K562 (cell line): Measurements from ENCODE around the gene SNX9. TPM values are rescaled to one million over a fixed set of nuclear protein-coding genes. Genes with fewer than 3 reads are reported as not detected.

Source experiments
- ZNF551 ChIP-seq: fragments of 250-450 bp; sonication (Bioruptor Pico); IDR thresholded peaks from 2 replicates; pipeline ENCODE4 v1.5.0; 2021; ENCODE audit warnings: mild to moderate bottlenecking, moderate library complexity
- polyA plus RNA-seq, 8 experiments: library from polyadenylated mRNA; depleted of rRNA in 4 of 8; stranded (reverse) in 5 of 8; unstranded in 3 of 8; fragments of >200 nt; fragmentation: Nextera tagmentation in 2 of 8; fragmentation: Illumina TruSeq in 1 of 8; extraction: Ambion mirVana in 2 of 8; extraction: Trizol in 1 of 8; gene quantifications; 2 replicates each; pipeline versions ENCODE4 v1.2.1 to v1.2.3, GENCODE V29; 2011 to 2014; ENCODE audit warnings: inconsistent platforms in 1 of 8, missing spikeins in 1 of 8
- total RNA-seq, 7 experiments: library from RNA; depleted of rRNA in 6 of 7; stranded (reverse); fragments of >200 nt in 6 of 7; fragmentation: Illumina TruSeq in 2 of 7; extraction: Trizol in 2 of 7; gene quantifications; 2 replicates each; pipeline versions ENCODE4 v1.2.1 to v1.2.3, GENCODE V29; 2011 to 2021; ENCODE audit warnings: low replicate concordance in 1 of 7
- TF ChIP-seq, protein P1 (sequence below): fragments of 450-650 bp; IDR thresholded peaks from 2 replicates; pipeline ENCODE4 v1.6.1; 2016; ENCODE audit warnings: mild to moderate bottlenecking
- TF ChIP-seq, protein P2 (sequence below), 3 experiments: IDR thresholded peaks in 2 of 3; conservative IDR thresholded peaks in 1 of 3; 2 replicates each; pipeline ENCODE4 v1.5.1; 2011 to 2012; ENCODE audit warnings: low read length in 3 of 3, mild to moderate bottlenecking in 3 of 3, control low read depth in 2 of 3, improper control_type of control experiment in 1 of 3, inconsistent platforms in 1 of 3, low read depth in 1 of 3, mixed read lengths in 1 of 3, moderate library complexity in 1 of 3; ENCODE audit not compliant: insufficient read depth in 2 of 3
- TF ChIP-seq, protein P3 (sequence below): sonication (generic); formaldehyde crosslinking; IDR thresholded peaks from 2 replicates; pipeline ENCODE4 v1.9.0; 2022; ENCODE audit warnings: mild to moderate bottlenecking, missing genetic modification reagents
- TF ChIP-seq, protein P4 (sequence below), 2 experiments: fragments of 450-650 bp; formaldehyde crosslinking in 1 of 2; IDR thresholded peaks; 2 replicates each; pipeline versions ENCODE4 v1.4.0 to v1.6.1; 2014 to 2020; ENCODE audit warnings: mild to moderate bottlenecking in 2 of 2, borderline replicate concordance in 1 of 2, low read depth in 1 of 2
- TF ChIP-seq, protein P5 (sequence below), 2 experiments: fragments of 450-650 bp; conservative IDR thresholded peaks; 2 replicates each; pipeline ENCODE4 v1.6.1; 2017; ENCODE audit warnings: mild to moderate bottlenecking in 2 of 2, moderate library complexity in 2 of 2

The SNX9 gene
- total and polyA plus RNA-seq, 9 of the 15 experiments (the other 6 are each of a cell fraction or from before 2014, with no cell fraction given), result 6.0 to 81.7 (median 57.1) TPM

DNA sequence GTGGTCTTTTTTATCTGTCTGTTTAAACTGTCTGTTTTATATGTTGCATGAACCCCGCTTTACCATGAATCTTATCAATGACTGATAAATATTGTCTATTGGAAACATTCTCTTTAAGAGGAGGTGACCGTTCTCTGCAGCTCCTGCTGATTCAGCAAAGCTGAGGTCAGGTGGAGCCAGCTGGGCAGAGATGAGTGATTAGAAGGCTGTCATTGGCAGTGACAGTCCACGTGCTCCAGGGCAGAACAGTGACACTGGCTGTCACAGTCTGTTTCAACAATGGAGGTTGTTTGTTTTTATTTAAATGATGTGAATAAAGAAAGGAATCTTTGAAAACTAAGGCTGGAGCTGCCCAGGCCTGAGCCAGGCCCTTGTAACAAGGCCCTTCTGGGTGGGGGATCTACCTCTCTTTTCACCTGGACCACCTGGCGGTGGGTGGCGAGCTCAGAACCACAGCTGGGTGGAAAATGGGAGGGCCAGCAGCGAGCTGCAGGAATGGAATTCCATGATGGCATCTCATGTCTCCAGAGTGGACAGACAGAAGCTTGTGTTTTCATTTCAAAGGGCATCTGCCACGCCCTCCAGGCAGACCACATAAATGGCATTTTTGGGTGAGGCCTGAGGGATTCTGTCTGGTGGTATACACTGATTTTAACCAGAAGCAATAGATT is 171.2 kb downstream of the SNX9 start (continued):
- TF ChIP-seq, protein P1, sequence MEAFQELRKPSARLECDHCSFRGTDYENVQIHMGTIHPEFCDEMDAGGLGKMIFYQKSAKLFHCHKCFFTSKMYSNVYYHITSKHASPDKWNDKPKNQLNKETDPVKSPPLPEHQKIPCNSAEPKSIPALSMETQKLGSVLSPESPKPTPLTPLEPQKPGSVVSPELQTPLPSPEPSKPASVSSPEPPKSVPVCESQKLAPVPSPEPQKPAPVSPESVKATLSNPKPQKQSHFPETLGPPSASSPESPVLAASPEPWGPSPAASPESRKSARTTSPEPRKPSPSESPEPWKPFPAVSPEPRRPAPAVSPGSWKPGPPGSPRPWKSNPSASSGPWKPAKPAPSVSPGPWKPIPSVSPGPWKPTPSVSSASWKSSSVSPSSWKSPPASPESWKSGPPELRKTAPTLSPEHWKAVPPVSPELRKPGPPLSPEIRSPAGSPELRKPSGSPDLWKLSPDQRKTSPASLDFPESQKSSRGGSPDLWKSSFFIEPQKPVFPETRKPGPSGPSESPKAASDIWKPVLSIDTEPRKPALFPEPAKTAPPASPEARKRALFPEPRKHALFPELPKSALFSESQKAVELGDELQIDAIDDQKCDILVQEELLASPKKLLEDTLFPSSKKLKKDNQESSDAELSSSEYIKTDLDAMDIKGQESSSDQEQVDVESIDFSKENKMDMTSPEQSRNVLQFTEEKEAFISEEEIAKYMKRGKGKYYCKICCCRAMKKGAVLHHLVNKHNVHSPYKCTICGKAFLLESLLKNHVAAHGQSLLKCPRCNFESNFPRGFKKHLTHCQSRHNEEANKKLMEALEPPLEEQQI, result no peak
- TF ChIP-seq, protein P2, sequence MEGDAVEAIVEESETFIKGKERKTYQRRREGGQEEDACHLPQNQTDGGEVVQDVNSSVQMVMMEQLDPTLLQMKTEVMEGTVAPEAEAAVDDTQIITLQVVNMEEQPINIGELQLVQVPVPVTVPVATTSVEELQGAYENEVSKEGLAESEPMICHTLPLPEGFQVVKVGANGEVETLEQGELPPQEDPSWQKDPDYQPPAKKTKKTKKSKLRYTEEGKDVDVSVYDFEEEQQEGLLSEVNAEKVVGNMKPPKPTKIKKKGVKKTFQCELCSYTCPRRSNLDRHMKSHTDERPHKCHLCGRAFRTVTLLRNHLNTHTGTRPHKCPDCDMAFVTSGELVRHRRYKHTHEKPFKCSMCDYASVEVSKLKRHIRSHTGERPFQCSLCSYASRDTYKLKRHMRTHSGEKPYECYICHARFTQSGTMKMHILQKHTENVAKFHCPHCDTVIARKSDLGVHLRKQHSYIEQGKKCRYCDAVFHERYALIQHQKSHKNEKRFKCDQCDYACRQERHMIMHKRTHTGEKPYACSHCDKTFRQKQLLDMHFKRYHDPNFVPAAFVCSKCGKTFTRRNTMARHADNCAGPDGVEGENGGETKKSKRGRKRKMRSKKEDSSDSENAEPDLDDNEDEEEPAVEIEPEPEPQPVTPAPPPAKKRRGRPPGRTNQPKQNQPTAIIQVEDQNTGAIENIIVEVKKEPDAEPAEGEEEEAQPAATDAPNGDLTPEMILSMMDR (IDR thresholded peaks at IDR 0.05 in 2 of 3, conservative IDR thresholded peaks at IDR 0.05 in 1 of 3; ENCODE audit: insufficient read depth in 2 of 3, low read depth in 1 of 3, low read length in 3 of 3), result no peak
- no peak for TF ChIP-seq ZNF551
- TF ChIP-seq, protein P3, sequence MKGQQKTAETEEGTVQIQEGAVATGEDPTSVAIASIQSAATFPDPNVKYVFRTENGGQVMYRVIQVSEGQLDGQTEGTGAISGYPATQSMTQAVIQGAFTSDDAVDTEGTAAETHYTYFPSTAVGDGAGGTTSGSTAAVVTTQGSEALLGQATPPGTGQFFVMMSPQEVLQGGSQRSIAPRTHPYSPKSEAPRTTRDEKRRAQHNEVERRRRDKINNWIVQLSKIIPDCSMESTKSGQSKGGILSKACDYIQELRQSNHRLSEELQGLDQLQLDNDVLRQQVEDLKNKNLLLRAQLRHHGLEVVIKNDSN (CRISPR knock-in tag), result peak; percentile 74
- TF ChIP-seq, protein P4, sequence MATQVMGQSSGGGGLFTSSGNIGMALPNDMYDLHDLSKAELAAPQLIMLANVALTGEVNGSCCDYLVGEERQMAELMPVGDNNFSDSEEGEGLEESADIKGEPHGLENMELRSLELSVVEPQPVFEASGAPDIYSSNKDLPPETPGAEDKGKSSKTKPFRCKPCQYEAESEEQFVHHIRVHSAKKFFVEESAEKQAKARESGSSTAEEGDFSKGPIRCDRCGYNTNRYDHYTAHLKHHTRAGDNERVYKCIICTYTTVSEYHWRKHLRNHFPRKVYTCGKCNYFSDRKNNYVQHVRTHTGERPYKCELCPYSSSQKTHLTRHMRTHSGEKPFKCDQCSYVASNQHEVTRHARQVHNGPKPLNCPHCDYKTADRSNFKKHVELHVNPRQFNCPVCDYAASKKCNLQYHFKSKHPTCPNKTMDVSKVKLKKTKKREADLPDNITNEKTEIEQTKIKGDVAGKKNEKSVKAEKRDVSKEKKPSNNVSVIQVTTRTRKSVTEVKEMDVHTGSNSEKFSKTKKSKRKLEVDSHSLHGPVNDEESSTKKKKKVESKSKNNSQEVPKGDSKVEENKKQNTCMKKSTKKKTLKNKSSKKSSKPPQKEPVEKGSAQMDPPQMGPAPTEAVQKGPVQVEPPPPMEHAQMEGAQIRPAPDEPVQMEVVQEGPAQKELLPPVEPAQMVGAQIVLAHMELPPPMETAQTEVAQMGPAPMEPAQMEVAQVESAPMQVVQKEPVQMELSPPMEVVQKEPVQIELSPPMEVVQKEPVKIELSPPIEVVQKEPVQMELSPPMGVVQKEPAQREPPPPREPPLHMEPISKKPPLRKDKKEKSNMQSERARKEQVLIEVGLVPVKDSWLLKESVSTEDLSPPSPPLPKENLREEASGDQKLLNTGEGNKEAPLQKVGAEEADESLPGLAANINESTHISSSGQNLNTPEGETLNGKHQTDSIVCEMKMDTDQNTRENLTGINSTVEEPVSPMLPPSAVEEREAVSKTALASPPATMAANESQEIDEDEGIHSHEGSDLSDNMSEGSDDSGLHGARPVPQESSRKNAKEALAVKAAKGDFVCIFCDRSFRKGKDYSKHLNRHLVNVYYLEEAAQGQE (IDR thresholded peaks at IDR 0.05; ENCODE audit: borderline replicate concordance), result no peak
- TF ChIP-seq, protein P4 (CRISPR knock-in tag; IDR thresholded peaks at IDR 0.05; ENCODE audit: low read depth), result no peak
- TF ChIP-seq, protein P5, sequence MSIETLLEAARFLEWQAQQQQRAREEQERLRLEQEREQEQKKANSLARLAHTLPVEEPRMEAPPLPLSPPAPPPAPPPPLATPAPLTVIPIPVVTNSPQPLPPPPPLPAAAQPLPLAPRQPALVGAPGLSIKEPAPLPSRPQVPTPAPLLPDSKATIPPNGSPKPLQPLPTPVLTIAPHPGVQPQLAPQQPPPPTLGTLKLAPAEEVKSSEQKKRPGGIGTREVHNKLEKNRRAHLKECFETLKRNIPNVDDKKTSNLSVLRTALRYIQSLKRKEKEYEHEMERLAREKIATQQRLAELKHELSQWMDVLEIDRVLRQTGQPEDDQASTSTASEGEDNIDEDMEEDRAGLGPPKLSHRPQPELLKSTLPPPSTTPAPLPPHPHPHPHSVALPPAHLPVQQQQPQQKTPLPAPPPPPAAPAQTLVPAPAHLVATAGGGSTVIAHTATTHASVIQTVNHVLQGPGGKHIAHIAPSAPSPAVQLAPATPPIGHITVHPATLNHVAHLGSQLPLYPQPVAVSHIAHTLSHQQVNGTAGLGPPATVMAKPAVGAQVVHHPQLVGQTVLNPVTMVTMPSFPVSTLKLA (conservative IDR thresholded peaks at IDR 0.05), result peak; percentile 22 to 73; a peak in 2 of 4 replicates
